Hypothalamus (tissue), 51 donors: ENCODE data around the gene SSR3.

Source experiments
- DNase-seq, 51 donors: peaks; one replicate each; lab custom pipeline; 2025; lab: John Stamatoyannopoulos, UW

SSR3 gene

DNA sequence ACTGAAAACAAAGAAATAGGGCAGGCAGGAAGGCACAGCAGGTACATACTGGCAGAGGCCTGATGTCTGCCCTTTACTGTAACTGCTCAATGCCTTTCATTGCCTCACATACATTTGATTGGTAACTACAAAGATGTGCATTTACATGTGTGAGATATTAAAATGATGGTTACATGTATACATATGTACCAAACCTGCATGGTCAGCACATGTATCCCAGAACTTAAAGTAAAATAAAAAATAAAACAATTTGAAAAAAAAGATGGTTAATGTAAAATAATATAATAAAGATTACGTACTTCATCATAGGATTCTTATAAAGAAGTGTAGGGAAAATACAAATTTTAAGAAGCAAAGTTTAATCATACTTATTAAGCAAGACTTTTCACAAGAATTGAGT lies 15.1 kb downstream of the SSR3 start:
- no peak for DNase-seq

DNA sequence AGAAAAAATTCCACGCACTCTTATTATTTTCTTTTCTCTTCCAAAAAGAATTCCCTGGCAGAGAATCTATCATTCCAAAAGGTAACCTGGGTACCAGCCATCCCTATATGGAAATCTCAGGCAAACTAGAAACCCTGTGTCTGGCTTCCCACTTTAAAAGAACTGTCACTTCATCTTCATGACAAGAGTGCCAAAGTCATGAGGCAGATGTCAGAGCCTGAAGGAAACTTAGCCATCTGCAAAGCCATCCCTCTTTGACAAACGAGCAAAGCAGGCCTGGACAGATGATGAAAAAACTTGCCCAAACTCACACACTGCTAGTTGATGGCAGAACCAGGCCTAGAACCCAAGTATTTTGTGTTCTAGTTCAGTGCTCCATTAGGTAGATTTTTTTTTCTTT lies 15.9 kb downstream of the SSR3 start:
- DNase-seq: no peak

DNA sequence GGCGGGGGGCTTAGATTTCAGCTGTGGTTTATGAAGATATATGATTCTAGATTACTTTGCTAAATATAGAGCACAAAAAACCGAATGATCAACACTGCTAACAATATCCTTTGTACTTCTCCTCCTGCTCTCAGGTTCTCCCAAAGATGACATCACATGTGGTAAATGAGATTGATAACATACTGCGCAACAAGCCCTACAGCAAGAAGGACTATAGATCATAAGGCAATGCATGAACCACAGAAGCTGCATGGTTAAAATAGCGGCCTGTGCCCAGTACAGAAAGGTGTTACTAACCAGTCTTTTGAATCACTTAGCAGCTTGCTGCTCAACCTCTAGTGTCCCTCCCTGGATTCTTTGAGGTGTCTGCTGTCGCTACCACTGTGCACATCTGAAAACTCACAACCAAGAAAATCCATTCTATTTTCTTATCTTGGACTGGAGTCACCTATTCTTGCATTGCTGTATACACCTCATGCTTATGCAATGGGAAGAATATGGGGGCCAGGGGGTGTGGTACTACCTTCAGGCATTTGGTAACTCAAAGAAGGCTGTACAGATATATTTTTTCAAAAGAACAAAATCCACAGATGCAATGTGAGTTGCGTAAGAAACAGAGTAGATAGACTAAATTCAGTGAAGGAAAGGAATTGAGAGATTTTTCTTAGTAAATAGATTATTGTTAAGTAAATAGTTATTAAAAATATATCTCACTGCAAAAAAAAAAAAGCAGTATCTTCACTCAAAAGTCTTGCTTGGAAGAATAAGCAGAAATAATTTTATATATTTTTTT lies 18.2 kb downstream of the SSR3 start:
- DNase-seq: no peak

DNA sequence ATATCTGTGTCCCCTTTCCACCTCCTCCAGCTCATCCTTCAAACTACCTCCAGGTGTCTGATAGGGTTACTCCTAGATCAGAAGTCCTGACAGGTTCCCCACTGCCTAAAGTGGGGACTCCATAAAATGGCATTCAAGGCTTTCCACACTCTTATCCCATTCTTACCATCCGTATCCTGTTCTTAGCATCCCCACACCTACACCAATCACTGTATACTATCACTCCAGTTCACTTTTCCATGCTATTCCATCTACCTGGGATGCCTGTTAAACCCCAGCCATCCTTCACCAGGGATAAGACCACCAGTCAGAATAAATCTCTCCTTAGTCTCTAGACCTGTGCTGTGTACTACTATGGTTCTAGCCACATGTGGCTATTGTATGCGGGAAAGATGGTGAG lies 19.1 kb downstream of the SSR3 start:
- DNase-seq: no peak

DNA sequence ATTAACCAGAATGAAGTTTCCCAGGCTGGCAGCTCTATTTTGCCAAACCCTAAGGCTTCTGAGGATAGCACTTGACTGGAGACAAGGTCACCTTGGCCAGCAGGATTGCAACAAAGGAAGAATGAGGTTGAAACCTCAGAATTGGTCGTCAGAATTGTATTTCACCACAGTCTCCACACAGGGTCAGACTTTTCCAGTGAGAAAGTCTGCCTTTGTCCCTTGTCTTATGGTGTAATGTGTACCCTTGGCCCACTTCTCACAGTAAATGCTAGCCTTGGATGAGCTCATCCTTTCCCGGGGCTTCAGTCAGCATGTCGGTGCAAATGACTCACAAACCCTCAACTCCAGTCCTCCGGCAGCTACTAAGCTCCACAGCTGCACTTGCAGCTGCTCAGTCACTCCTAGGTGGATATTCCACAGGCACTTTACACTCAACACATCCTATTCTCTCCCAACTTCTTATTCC lies 19.7 kb downstream of the SSR3 start:
- DNase-seq: peak in 31 of 51 donors; percentile 4 to 85 (median 44)

DNA sequence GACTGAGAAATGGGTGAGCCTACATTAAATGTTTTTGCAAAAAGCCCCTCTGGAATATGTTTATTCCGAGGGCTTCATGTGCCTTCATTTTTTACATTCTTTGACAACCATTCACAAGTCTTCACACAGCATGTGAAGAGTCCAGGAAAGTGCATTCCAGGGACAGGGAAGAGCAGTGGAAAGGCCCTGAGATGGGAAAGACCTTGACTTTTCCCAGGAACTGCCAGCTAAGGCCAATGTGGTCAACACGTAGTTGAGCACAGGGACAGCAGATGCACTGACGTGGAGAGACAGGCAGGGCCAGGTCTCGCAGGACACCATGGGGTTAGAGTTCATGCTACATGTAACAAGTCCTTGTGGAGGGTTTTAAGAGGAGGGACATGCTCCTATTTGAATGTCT lies 21.7 kb downstream of the SSR3 start:
- DNase-seq: no peak

DNA sequence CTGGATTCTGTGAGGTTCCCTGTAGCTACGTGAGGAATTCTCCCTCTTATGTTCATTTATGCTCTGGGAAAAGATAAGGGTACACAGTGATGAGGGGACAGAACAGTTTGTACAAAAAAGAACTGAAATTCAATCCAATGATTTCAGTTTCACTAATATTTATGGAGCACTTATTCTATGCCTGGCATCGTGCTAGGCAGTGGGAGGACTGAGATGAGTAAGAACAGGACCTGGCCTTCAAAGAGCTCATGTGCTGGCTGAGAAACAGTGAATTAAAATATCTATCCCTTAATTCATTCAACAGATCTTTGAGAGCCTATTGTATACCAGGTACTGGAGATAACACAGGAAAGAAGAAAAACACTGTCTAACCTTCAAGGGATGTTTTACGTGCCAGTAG lies 22.2 kb downstream of the SSR3 start:
- no peak for DNase-seq

DNA sequence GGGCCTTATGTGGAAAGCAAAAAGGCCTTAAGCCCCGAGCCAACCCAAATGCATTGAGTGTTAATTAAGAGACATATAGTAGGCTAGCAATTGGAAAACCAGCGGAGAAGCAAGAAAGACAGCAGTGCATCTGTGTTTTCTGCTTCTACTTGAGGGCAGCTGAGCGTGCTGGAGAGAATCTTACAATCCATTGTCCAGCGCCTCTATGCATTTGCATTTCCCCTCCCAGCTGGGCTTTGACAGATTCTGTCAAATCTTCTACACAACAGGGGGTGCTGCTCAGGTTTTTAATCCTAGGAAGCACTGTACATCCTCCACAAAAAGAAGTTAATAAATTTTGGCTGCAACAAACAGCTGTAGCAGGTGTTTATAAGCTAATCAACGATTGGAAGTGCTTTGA lies 23.9 kb downstream of the SSR3 start:
- peak in 3 of 51 donors; percentile 9 to 14 (median 13) for DNase-seq

DNA sequence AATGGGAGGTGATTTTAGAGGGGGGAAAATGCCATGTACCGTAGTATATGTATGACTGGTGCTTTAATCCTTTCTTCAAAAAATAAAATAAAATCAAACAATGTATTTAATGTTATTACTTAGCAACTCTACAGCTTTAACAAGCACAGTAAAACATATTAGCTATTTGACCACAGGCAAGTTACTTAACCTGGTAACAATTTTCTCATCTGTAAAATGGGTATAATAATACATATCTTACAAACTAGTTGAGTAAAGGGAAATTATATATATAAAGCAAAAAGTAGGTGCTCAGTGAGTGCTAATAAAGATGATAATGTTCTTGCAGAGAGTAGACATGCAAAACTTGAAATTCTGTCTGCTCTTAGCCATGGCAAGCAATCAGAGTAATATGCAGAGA lies 27.9 kb downstream of the SSR3 start:
- DNase-seq: no peak

DNA sequence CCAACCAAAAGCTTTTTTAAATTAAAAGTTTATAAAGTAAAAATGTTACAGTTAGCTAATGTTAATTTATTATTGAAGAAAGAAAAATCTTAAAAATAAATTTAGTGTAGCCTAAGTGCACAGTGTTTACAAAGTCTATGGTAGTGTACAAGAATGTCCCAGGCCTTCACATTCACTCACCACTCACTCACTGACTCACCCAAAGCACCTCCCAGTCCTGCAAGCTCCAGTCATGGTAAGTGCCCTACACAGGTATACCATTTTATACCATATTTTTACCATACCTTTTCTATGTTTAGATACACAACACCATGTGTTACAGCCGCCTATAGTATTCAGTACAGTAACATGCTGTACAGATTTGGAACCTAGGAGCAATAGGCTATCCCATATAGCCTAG lies 29.1 kb downstream of the SSR3 start:
- no peak for DNase-seq

DNA sequence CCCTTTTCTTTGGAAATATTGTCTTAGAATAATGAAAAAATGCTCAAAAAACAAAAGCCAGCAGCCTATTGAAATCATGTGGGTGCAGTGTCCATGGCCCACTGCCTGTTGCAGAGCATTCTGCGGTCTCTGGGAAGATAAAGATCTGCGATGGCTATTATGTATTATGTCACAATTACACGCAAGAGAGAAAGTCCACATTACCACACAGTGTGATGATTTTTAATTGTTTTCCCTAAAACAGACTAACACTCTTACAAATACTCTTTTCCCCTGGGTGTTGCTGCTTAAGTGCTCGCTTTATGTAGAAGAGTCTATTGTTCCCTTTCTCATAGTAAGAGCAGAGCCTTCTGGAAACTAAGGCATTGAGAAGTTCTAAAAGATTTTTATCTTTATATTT lies 32.2 kb downstream of the SSR3 start:
- no peak for DNase-seq

DNA sequence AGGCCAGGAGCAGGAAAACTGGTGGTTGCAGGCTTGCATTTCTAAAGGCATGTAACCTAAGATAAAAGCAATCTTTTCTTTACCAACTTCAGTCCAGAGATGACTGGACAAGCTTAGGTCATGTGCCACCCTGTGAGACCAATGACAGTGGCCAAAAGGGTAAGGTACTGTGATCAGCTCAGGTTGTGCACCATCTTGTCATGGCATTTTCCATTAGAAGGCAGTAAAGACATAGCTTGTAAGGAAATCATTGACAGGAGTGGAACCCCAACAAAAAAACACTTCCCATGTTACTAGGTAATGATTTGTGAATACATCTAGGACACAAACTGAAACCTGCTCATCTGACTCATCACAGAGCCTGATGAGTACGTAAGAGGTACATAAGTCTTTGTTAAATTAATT lies 35.2 kb downstream of the SSR3 start:
- no peak for DNase-seq

DNA sequence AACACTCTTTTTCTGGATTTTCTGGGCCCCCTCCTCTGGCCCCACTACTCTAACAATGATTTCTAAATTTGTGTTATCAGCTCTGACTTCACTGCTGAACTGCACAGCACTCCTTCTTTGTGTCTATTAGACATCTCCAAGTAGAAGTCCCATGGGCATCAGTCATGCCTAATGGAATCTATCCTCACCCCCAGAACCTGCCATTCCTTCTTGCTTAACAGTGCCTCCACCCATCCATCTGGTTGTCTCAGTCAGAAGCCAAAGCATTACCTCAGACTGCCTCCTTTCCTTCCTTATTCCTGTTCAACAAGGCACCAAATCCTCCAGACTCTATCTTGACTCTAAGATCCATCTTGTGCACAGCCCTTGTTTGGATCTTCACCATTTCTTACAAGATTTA lies 36.2 kb downstream of the SSR3 start:
- no peak for DNase-seq

DNA sequence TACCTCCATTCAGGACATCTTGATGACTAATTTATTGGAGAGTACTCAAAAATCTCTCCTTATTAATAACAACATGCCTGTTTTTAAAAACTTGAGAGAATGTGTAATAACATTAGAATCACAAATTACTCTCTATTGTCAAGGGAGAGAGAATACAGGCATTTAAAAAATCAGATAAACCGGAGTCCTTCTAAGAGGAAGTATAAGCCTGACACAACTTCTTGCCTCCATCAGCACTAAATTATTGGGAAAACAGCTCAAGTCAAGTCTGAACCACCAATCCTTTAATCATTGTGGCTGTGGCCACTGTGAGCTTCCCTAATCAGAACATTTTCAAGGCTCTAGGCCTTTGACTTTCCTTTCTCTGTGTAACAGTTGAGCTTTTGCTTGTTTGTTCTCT lies 38.0 kb downstream of the SSR3 start:
- no peak for DNase-seq

DNA sequence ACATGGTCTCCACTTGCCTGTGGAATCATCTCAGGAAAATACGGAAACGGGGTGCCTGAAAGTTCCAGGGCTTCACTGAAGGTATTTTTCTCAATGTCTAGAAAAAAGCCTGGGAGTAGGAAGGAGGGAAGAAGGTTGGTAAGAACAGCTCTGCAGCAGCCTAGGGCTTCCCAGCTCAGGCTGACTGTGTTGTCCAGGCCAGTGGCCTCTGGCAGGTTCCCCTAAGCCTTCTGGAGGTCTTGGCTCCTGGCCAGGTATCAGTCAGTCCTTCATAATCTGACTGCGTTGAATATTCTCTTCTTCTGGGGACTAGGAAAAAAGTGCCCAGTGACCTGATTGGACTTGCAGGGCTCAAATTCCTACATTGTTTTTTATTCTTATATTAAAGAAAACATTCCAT lies 38.6 kb downstream of the SSR3 start:
- DNase-seq: peak in 1 of 51 donors; percentile 14

DNA sequence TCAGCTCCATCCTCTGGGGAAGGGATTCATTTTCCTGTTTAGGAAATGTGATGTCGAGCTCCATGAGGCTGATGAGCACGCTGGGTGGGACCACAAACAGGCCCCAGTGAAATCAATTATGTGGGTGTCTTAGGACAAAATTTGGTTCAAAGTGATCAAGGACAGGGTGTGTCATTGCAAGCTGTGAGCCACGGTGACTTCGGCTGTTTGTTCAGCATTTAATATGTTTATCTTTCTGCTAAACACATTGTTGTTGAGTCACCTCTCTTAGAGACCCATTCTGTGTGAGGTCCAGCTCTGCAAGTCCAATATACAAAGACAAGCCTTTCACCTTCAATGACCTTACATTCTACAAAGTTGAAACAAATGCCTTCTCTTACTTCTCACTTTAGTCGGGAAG lies 41.3 kb downstream of the SSR3 start:
- no peak for DNase-seq

DNA sequence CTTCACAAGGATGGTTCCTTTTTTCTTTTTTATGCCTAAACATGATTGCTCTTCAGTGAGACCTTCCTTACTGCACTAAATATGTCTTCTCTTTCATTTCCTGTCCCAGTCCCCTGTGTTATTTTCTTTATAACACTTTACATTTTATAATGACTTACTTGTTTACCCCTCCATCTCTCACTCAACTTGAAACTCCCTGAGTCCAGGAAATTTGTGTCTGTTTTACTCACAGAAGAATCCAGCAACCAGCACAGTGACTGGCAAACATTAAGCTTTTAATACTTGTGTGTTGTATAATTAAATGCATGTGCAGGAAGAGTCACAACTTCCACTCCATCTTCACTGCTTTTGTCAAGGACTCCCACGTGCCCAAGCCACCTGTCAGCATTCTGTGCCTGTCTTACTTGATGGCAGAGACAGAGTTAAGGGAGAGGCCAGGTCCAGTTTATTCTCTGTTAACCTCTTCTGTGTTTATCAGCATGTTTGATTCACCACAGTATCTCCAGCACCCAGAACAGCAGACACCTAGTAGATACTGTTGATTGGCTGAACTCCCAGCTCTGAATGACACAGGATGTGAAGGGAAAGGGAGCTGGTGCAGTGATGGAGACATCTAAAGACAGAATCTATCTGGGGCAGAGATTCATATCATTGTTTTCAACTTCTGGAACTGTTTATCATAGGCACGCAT lies 42.8 kb downstream of the SSR3 start:
- DNase-seq: no peak

DNA sequence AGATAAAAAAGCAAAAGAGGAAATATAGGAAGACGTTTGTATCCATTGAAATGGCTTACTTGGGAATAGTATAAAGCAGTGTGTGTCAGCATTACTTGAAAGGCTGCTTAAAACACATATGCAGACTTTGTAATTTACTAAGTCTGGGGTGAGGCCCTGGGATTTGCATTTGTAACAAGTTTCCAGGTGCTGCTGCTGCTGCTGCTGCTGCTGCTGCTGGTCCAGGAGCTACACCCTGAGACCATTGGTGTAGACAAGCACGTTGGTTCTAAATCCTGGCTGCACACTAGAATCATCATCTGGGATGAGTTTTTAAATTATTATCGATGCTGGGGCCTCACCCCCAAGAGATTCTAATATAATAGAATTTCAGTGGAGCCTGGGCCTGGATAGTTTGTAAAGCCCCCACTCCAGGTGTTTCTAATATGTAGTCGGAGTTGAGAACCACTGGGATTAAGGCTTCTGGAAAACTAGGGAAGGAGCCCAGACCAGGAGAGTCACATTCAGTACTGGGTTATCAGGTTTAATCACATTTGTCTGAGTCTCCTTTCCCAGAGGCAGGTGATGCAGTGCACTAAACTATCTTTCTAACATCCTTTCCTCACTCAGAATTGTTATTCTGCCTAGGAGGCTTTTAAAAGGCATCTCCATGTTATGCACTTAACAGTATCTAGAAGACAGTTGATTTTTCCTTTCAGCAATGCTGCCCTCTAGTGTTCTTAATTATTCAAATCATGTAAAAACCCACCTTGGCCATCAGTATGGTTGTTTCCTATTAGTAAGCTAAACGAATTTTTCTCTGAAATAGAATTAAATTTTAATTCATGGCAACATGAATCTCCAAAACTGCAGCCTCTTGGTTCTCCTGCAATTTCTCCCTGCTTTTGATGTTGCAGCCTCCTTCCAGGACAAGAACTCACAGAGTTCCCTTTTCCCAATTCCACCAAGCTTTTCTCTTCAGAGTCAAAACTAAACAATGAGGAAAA lies 45.4 kb downstream of the SSR3 start:
- DNase-seq: peak in 2 of 51 donors; percentile 7 to 69

DNA sequence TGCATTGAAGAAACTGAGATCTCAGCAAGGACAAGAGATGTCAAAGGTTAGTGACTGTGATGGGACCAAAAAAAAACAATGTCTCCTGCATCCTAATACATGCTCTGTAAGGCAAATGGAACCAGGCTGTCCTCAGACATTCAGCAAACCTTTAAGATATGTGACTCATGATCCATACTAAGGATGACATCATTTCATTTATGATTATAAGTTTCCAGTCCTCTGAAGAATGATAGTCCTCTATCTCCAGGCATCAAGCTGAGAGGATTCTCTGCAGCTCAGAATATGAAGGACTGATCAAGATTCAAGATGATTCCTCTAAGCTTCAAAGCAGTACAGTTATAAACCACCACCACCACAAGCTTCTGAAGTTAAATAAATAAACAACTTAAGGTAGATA lies 47.6 kb downstream of the SSR3 start:
- DNase-seq: no peak

DNA sequence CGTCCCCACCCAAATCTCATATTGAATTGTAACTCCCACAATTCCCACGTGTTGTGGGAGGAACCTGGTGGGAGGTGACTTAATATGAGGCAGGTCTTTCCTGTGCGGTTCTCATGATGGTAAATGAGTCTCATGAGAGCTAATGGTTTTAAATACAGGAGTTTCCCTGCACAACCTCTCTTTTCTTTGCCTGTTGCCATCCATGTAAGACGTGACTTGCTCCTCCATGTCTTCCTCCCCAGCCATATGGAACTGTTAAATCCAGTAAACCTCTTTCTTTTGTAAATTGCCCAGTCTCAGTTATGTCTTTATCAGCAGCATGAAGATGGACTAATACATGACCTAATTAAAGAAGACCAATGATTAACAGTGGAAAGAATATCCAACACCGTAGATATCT lies 56.6 kb downstream of the SSR3 start:
- no peak for DNase-seq

DNA sequence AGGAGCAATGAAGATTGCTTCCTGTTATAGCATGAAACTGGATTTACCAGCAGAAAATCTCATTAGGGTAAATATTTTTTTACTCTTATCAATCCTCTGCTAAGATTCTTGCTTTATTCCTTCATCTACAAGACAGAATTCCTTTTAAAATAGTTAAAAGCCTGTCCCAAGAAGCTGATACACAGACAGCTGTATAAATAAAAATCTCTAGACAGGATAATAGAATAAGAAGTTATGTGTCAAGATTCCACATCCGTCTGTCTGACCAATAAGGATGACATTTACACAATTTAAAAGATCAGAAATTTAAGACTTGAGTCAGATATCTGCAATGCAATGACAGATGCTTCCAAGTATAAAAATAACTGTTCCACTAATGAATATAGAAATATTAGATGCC lies 57.6 kb downstream of the SSR3 start:
- DNase-seq: no peak
